Muscle of leg (tissue), 11 donors: Measurements from ENCODE around the gene ELAC2. TPM values are rescaled to one million over a fixed set of nuclear protein-coding genes. Genes with fewer than 3 reads are reported as not detected.
A peak's percentile ranks its signal among the peaks of the same experiment; 100 is the strongest.

Source experiments
- DNase-seq: peaks from one replicate; pipeline ENCODE4 v3.0.0; 2013
- H3K27ac ChIP-seq: one replicate; pipeline ENCODE4 v1.5.1; 2013; ENCODE audit warnings: mild to moderate bottlenecking, low read length, control low read depth
- H3K27me3 ChIP-seq: one replicate; pipeline ENCODE4 v1.6.1; 2013; ENCODE audit warnings: low read length; ENCODE audit not compliant: control insufficient read depth, insufficient read depth
- H3K36me3 ChIP-seq: one replicate; pipeline ENCODE4 v1.6.1; 2013; ENCODE audit warnings: low read length; ENCODE audit not compliant: control insufficient read depth, insufficient read depth
- H3K4me1 ChIP-seq: one replicate; pipeline ENCODE4 v1.6.1; 2013; ENCODE audit warnings: low read length; ENCODE audit not compliant: control insufficient read depth, insufficient read depth
- H3K4me3 ChIP-seq: one replicate; pipeline ENCODE4 v1.5.1; 2013; ENCODE audit warnings: low read length, control low read depth
- H3K9me3 ChIP-seq: replicated peaks from 2 replicates; pipeline ENCODE4 v1.6.1; 2013; ENCODE audit warnings: low read depth, low read length; ENCODE audit not compliant: control insufficient read depth
- WGBS: methylation state at CpG from one replicate; pipeline ENCODE4 v1.1.5; 2013; ENCODE audit warnings: missing lambda C conversion rate; ENCODE audit not compliant: insufficient coverage; 5-methylcytosine and 5-hydroxymethylcytosine counted together
- polyA plus RNA-seq, 8 donors: library from polyadenylated mRNA; unstranded; fragments of 120-200 nt; gene quantifications; one replicate each; pipeline versions ENCODE4 v1.2.1 to v1.2.3, GENCODE V29; 2013; ENCODE audit warnings: inconsistent platforms in 1 of 8, low replicate concordance in 1 of 8; ENCODE audit not compliant: insufficient read length in 8 of 8, insufficient read depth in 1 of 8
- total RNA-seq: library from RNA; stranded (reverse); fragments of 120-200 nt; gene quantifications from one replicate; pipeline ENCODE4 v1.2.4, GENCODE V29; 2013

Gene ELAC2
- total and polyA plus RNA-seq, 9 donors, result 35.9 to 57.2 (median 39.9) TPM

- no peak overlapping the region for H3K4me3 ChIP-seq
- no peaks in the 10 kb centered on the region for H3K27me3 ChIP-seq
- H3K9me3 ChIP-seq, result peaks cover 6% of the 10 kb centered on the region
- no peaks in the 10 kb centered on the region for H3K36me3 ChIP-seq
- no peak overlapping the region for H3K27ac ChIP-seq
- H3K4me1 ChIP-seq, result no peaks in the 10 kb centered on the region
- no peak for DNase-seq
Measured at GRCh38 chr17:13036751-13037150, 18.9 kb upstream of the ELAC2 start.

GRCh38 chr17:13035420-13035819 lies 17.6 kb upstream of the ELAC2 start:
- no peak overlapping the region for H3K27ac ChIP-seq
- H3K9me3 ChIP-seq, result peaks cover 6% of the 10 kb centered on the region
- WGBS, result no CpG with 5 or more reads among the region's 1 CpG
- no peak overlapping the region for H3K4me3 ChIP-seq
- H3K4me1 ChIP-seq, result peaks cover 2% of the 10 kb centered on the region
- no peaks in the 10 kb centered on the region for H3K36me3 ChIP-seq
- no peak for DNase-seq
- H3K27me3 ChIP-seq, result no peaks in the 10 kb centered on the region

- peak; percentile 41 for DNase-seq
- Histone ChIP-seq H3K27ac (no peak overlapping the region), H3K27me3 (no peaks in the 10 kb centered on the region), H3K4me1 (peaks cover 2% of the 10 kb centered on the region), H3K36me3 (no peaks in the 10 kb centered on the region), H3K9me3 (peaks cover 6% of the 10 kb centered on the region), H3K4me3 (no peak overlapping the region)
- WGBS, result 55% methylated on average over 9 of the region's 16 CpGs
Measured at GRCh38 chr17:13031718-13032350, 14.0 kb upstream of the ELAC2 start.

- Histone ChIP-seq H3K36me3 (no peaks in the 10 kb centered on the region), H3K27me3 (no peaks in the 10 kb centered on the region), H3K27ac (no peak overlapping the region), H3K9me3 (peaks cover under 1% of the 10 kb centered on the region), H3K4me1 (peaks cover 2% of the 10 kb centered on the region), H3K4me3 (no peak overlapping the region)
- DNase-seq, result peak; percentile 76
- 53% methylated on average over 5 of the region's 11 CpGs for WGBS
Measured at GRCh38 chr17:13030459-13031300, 12.9 kb upstream of the ELAC2 start.

GRCh38 chr17:13030056-13030455 lies 12.2 kb upstream of the ELAC2 start:
- H3K4me1 ChIP-seq, result peaks cover 2% of the 10 kb centered on the region
- no peaks in the 10 kb centered on the region for H3K27me3 ChIP-seq
- no peak overlapping the region for H3K27ac ChIP-seq
- H3K9me3 ChIP-seq, result no peaks in the 10 kb centered on the region
- H3K4me3 ChIP-seq, result no peak overlapping the region
- no peak for DNase-seq
- WGBS, result no CpG with 5 or more reads among the region's 1 CpG
- no peaks in the 10 kb centered on the region for H3K36me3 ChIP-seq

- no peaks in the 10 kb centered on the region for H3K27me3 ChIP-seq
- H3K4me1 ChIP-seq, result peaks cover 2% of the 10 kb centered on the region
- no peaks in the 10 kb centered on the region for H3K36me3 ChIP-seq
- H3K4me3 ChIP-seq, result no peak overlapping the region
- no peak for DNase-seq
- no CpG with 5 or more reads among the region's 2 CpGs for WGBS
- H3K9me3 ChIP-seq, result no peaks in the 10 kb centered on the region
- H3K27ac ChIP-seq, result no peak overlapping the region
Measured at GRCh38 chr17:13029340-13029739, 11.5 kb upstream of the ELAC2 start.

- Histone ChIP-seq H3K4me1 (peaks cover 2% of the 10 kb centered on the region), H3K4me3 (no peak overlapping the region), H3K27me3 (no peaks in the 10 kb centered on the region), H3K9me3 (no peaks in the 10 kb centered on the region), H3K27ac (no peak overlapping the region), H3K36me3 (no peaks in the 10 kb centered on the region)
- no peak for DNase-seq
- WGBS, result 86% methylated on average over 5 of the region's 5 CpGs
Measured at GRCh38 chr17:13027246-13027645, 9.4 kb upstream of the ELAC2 start.

GRCh38 chr17:13025687-13026086 lies 7.9 kb upstream of the ELAC2 start:
- Histone ChIP-seq H3K9me3 (no peaks in the 10 kb centered on the region), H3K4me3 (no peak overlapping the region), H3K27ac (no peak overlapping the region), H3K36me3 (no peaks in the 10 kb centered on the region), H3K27me3 (no peaks in the 10 kb centered on the region), H3K4me1 (peaks cover 2% of the 10 kb centered on the region)
- no peak for DNase-seq

GRCh38 chr17:13025258-13025627 lies 7.4 kb upstream of the ELAC2 start:
- no peak for DNase-seq
- Histone ChIP-seq H3K27me3 (no peaks in the 10 kb centered on the region), H3K27ac (no peak overlapping the region), H3K36me3 (no peaks in the 10 kb centered on the region), H3K4me3 (no peak overlapping the region), H3K9me3 (no peaks in the 10 kb centered on the region), H3K4me1 (no peaks in the 10 kb centered on the region)
- 81% methylated on average over 5 of the region's 5 CpGs for WGBS

- no peak overlapping the region for H3K27ac ChIP-seq
- WGBS, result 65% methylated on average over 9 of the region's 19 CpGs
- peak; percentile 68 for DNase-seq
- H3K9me3 ChIP-seq, result no peaks in the 10 kb centered on the region
- H3K36me3 ChIP-seq, result no peaks in the 10 kb centered on the region
- no peaks in the 10 kb centered on the region for H3K4me1 ChIP-seq
- H3K27me3 ChIP-seq, result no peaks in the 10 kb centered on the region
- no peak overlapping the region for H3K4me3 ChIP-seq
Measured at GRCh38 chr17:13024526-13025257, 6.9 kb upstream of the ELAC2 start.
